Measurements from ENCODE around the gene HAUS3.

DNA sequence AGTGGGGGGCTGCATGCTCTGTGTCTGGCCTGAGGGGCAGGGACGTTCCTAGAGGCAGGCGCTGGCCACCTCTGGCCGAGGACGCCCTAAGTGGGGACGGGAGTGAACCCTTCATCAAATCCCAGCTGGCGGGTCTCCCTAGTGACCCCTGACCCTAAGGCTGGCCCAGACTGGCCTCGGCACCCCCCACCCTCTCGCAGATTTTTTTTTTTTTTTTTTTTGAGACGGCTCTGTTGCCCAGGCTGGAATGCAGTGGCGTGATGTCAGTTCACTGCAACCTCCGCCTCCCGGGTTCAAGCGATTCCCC, 21.0 kb upstream of the HAUS3 start:
- TF ChIP-seq CTCF (conservative IDR thresholded peaks at IDR 0.05; ENCODE audit: low read depth, low read length) (no peak), EZH2phosphoT487 (IDR thresholded peaks at IDR 0.05; ENCODE audit: borderline replicate concordance, low read length) (no peak)
